Mammary epithelial cell (primary cell): ENCODE data around the gene BTBD10.

Source experiments
- CTCF ChIP-seq, 2 donors: IDR thresholded peaks in 1 of 2; conservative IDR thresholded peaks in 1 of 2; 2 replicates each; pipeline ENCODE4 v1.5.1; 2011 to 2012; ENCODE audit warnings: inconsistent platforms in 2 of 2, low read length in 2 of 2, mild to moderate bottlenecking in 2 of 2, control low read depth in 1 of 2, low read depth in 1 of 2; ENCODE audit not compliant: insufficient read depth in 1 of 2; ENCODE audit errors: extremely low read depth in 1 of 2
- EZH2 ChIP-seq: IDR thresholded peaks from 2 replicates; pipeline ENCODE4 v1.6.1; 2012; ENCODE audit warnings: low read length, inconsistent platforms, borderline replicate concordance

GRCh38 chr11:13450832-13451397 is 12.1 kb downstream of the BTBD10 start:
- no peak for TF ChIP-seq CTCF (conservative IDR thresholded peaks at IDR 0.05 in 1 of 2, IDR thresholded peaks at IDR 0.05 in 1 of 2; ENCODE audit: extremely low read depth in 1 of 2, insufficient read depth in 1 of 2, low read depth in 1 of 2, low read length in 2 of 2)
- no peak for TF ChIP-seq EZH2
